ENCODE results near the gene CIAO1.

- TF ChIP-seq EZH2 (IDR thresholded peaks at IDR 0.05; ENCODE audit: borderline replicate concordance): no peak
- no peak for TF ChIP-seq CTCF (IDR thresholded peaks at IDR 0.05; ENCODE audit: poor library complexity)
- TF ChIP-seq EZH2phosphoT487 (IDR thresholded peaks at IDR 0.05; ENCODE audit: low read depth, severe bottlenecking, unreplicated experiment): no peak
These were observed 25.7 kb downstream of the CIAO1 start for GRCh38 chr2:96291751-96292150.
